Measurements from ENCODE around the gene MYO9A.

MYO9A gene

GRCh38 chr15:71830981-71831380, 287.0 kb downstream of the MYO9A start:
- no peak for DNase-seq

- no peak for DNase-seq
Measured at GRCh38 chr15:71826196-71826595, 291.8 kb downstream of the MYO9A start.

GRCh38 chr15:71825021-71825730, 292.8 kb downstream of the MYO9A start:
- DNase-seq, result no peak

- no peak for DNase-seq
Measured at GRCh38 chr15:71823801-71824200, 294.1 kb downstream of the MYO9A start.

- DNase-seq, result no peak
Measured at GRCh38 chr15:71822890-71823630, 294.9 kb downstream of the MYO9A start.

GRCh38 chr15:71821547-71822129, 296.3 kb downstream of the MYO9A start:
- no peak for DNase-seq

GRCh38 chr15:71820127-71820526, 297.8 kb downstream of the MYO9A start:
- no peak for DNase-seq

GRCh38 chr15:71817351-71817750, 300.6 kb downstream of the MYO9A start:
- no peak for DNase-seq

GRCh38 chr15:71815301-71815700, 302.6 kb downstream of the MYO9A start:
- no peak for DNase-seq

GRCh38 chr15:71813723-71814470, 304.1 kb downstream of the MYO9A start:
- DNase-seq, result no peak

GRCh38 chr15:71812966-71813722, 304.8 kb downstream of the MYO9A start:
- no peak for DNase-seq

- DNase-seq, result no peak
Measured at GRCh38 chr15:71811752-71812735, 305.9 kb downstream of the MYO9A start.

GRCh38 chr15:71811036-71811736, 306.8 kb downstream of the MYO9A start:
- DNase-seq, result no peak

- no peak for DNase-seq
Measured at GRCh38 chr15:71810256-71811035, 307.5 kb downstream of the MYO9A start, which contains the start of gene NR2E3. Gene NR2E3 (plus strand): TSS chr15:71810554. CDS start chr15:71810744, 190 bp downstream.

GRCh38 chr15:71809346-71809745, 308.6 kb downstream of the MYO9A start:
- DNase-seq, result no peak

- no peak for DNase-seq
Measured at GRCh38 chr15:71808311-71809020, 309.5 kb downstream of the MYO9A start.

GRCh38 chr15:71807691-71808091, 310.3 kb downstream of the MYO9A start:
- no peak for DNase-seq

GRCh38 chr15:71807125-71807629, 310.8 kb downstream of the MYO9A start:
- DNase-seq, result no peak

Measured in hippocampal formation (tissue), 2 donors.